Activated T-cell treated with anti-CD3 and anti-CD28 coated beads, Interleukin-2, amount 50 U/mL, for 1 hour (primary cell): ENCODE results near the gene NAB2.
"Not testable (repeated sequence)": the region's sequence is repeated elsewhere in the genome, so short reads cannot be mapped to it uniquely, and the experiment has no call there.

Source experiments
- DNase-seq: peaks from one replicate; pipeline ENCODE4 v3.0.0-alpha.2; 2020

Gene NAB2

DNA sequence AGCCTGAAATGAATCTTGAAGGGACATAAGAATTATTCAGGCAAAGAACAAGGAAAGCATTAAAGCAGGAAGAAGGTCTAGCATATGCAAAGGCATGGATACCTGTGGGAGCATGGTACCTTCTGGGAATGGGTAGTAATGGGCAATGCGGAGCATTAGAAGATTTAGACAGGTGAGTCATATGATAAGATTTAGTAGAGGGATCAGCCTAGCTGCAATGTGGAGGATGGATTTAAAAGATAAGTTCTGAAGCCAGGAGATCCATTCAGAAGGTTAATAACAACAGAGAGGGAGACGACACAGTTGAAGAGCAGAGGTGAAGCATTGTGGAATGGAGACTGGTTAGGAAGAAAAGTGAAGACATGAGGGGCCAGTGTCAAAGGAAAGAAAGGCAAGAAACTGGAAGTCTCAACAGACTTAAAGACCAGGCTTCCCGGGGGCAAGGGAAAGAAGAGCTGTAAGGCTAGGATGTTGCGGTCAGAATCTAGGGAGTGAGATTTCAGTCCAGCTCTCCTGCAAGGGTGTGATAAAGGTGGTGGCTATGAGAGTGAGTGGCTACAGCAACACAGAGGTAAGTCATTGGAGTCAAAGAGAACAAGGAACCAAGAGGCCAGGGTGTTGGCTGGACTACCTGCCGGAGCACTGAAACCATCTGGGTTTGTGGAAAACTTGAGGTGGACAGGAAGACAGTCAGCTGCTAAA is 27.8 kb downstream of the NAB2 start:
- DNase-seq: no peak

DNA sequence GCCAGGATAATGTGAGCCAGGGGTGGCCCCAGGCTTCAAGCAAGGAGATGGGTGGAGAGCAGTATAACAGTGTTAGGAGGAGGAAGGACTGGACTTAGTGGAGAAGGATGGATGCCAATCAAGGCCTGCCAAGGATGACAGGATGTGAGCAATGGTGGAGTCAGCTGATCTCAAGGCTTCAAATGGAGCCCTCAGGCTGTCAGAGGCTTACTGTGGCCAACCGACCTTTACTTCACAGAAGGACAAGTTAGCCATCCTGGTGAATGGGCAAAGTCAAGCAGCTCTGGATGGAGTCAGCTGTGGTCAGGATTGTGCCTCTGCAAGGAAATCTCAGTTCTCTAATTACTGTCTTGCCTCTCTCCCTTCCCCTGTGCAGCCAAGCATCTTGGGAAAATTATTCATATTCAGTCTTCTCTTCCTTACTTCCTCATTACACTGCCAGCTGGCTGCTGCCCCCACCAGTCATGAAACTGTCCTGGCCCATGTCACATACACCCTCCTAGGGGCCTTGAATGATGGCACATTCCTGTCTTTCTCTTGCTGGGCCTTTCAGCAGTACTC is 29.9 kb downstream of the NAB2 start:
- DNase-seq: no peak

DNA sequence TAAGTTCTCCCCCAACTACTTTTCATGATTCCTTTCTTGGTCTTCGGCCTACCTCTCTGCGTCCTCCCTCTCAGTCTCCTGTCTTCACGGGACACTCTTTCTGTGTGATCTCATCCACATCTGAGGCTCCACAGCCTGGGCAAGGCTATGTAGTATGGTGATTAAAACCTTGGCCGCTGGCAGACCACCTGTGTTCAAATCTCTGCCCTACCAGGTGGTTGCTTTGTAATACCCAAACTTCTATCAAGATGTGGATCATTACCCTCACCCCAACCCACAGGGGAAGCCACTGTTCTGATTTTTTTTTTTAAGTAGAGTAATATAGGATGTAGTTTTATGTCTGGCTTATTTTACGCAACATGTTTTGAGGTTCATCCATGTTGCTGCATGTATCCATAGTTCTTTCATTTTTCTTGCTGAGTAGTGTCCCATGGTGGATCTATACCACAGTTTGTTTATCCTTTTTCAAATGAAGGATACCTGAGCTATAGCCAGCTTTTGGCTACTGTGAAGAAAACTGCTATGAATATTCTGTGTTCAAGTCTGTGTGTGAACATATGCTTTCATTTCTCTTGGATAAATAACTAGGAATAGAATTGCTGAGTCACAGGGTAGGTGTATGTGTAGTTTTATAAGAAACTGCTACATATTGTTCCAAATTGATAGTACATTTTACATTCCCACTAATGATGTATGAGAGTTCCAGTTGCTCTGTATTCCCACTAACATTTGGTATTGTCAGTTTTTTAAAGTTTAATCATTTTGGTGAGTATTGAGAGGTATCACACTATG is 30.6 kb downstream of the NAB2 start:
- DNase-seq: no peak

DNA sequence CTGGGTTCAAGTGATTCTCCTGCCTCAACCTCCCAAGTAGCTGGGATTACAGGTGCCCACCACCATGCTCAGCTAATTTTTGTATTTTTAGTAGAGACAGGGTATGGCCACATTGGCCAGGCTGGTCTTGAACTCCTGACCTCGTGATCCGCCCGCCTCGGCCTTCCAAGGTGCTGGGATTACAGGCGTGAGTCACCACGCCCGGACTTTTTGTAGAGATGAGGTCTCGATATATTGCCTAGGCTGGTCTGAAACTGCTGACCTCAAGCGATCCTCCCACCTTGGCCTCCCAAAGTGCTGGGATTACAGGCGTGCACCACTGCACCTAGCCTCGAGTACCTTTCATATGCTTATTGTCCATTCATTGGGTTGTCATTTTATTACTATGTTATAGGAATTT is 31.8 kb downstream of the NAB2 start:
- not testable (repeated sequence) for DNase-seq

DNA sequence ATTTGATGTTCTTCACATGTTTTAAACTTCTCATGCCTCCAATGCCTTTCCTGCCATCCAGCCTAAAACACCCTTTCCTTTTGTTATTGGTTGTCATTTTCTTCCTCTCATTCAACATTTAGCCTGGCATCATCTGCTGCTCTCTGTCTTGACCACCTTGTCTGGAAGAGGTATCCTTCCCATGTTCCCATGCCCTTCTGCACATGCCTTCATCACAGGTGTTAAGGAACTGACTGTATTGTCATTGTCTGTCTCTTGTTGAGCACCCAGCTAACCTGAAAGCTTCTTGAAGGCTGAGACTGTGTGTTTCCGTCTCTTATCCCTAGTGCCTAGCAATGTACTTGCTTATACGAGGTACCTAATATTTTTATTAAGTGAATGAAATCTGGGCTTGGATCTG is 34.9 kb downstream of the NAB2 start:
- DNase-seq: no peak

DNA sequence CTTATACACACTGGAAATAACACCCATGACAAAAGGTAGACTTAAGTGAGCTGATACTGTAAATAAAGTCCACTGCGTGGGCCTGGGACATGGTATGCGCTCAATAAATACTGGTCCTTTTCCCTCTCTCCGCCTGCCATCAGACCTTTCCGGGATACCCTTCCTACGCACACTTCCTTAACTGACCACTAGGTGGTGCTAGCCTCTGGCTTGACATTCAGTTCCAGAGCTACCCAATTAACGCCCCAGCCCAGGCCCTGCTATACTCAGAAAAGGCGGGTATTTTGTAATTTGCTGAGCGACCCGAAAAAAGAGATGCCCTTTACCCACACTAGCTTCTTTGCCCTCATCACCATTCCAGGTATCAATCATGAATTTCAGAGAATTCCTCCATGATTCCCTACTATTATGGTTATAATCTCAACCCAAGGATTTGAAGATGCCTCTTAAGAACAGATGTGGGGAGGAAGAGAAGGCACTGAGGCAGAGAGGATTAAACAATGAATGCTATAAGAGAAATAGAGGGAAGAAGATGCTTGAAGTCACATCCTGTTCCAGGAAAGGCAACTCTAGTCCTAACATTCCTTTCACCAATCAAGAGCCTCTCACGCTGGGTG is 35.5 kb downstream of the NAB2 start:
- peak; percentile 61 for DNase-seq

DNA sequence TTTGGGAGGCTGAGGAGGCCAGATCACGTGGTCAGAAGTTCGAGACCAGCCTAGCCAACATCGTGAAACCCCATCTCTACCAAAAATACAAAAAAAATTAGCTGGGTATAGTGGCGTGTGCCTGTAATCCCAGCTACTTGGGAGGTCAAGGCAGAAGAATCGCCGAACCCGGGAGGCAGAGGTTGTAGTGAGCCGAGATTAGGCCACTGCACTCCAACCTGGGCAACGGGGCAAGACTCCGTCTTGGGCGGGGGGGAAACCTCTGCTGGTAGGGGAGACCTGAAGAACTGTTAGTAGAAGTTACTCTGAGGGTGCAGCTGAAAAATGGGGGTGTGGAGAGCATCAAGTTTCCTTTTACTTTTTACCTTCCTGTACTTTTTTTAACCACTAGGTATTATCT is 37.1 kb downstream of the NAB2 start:
- DNase-seq: no peak

DNA sequence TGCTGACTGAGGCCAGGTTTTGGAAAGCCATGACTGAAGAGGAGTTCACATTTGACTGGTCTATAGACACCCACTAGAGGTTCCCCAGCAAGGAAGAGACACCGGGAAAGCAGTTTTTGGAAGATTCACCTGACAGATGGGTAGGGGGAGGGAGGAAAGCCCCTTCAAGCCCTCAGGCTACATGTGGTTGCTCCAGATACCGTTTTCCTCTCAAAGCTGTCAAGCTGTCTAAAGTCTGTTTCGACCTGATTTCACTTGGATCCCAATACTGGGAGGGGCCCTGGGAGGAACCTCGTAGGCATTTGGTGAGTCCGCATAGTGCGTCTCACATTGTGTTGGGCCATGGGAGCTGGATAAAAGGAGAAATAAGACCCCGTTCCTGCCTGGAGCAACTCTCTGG is 37.6 kb downstream of the NAB2 start:
- no peak for DNase-seq

DNA sequence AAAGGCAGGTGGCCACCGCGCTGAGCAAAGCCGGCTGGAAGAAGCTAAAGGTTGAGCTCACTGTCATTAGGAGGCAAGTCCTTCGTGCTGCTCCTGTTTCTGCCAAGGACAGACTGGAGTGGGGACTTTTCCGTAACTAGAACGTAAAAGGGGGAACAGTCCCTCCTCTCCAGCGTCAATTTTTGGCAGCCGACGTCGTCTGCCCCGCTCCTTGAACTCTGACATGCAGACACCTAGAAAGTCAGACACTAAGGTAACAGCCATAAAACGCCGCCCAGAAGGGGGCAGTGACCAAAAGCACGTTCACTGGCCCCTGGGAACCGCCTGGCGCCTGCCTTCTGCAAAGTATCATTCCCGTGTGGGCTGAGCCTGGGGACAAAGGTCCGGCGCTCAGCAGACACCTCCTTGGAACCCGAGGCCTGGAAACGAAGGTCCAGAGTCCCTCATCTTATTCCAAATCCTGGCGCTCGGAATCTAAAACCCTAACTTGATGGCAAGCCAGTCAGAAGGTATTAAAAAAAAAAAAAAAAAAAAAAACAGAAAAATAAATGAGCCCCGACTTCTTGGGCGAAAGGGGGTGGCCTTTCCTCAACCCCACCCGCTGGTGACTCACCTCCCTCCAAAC is 38.3 kb downstream of the NAB2 start:
- peak; percentile 59 for DNase-seq

DNA sequence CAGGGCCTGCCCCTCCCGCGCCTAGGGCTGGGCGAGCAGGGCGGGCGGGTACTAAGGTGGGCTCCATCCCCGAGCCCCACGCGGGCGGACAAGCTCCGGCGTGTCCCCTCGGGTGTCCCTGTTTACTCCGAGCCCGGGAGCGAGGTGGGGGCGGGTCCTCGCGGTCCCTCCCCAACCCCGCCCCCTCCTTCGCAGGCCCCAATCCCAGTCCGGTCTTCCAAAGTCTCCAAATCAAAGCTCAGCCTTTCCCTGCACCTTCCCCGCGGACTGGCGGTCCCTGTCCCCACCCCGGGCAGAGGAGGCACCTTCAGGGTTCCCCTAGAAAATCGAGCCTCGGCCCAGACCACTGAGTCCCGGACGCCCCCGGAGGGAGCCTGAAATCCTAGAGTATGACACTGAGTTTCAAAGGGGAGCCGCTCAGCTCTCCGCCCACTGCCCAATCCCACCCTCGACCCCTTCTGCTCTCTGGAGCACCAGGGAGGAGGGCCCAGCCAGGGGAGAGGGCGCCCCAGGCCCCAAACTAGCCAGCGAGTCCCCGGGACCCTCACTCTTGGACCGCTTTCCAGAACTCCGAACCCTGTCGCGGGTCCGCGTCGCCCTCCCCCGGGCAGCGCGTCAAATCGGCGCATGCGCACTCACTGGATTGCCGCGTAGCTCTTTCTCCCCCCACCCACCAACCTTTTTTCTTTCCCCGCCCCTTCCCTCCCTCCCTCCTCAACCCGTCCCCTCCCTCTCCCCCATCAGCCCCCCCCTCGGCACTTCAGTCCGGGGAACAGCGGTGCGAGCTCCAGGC is 39.0 kb downstream of the NAB2 start, which contains the start of gene LRP1:
LRP1 (plus strand) TSS at position 758 of the 793 bp plus-strand sequence. CDS start 482 bp downstream, outside the sequence.
- peak; percentile 82 for DNase-seq

DNA sequence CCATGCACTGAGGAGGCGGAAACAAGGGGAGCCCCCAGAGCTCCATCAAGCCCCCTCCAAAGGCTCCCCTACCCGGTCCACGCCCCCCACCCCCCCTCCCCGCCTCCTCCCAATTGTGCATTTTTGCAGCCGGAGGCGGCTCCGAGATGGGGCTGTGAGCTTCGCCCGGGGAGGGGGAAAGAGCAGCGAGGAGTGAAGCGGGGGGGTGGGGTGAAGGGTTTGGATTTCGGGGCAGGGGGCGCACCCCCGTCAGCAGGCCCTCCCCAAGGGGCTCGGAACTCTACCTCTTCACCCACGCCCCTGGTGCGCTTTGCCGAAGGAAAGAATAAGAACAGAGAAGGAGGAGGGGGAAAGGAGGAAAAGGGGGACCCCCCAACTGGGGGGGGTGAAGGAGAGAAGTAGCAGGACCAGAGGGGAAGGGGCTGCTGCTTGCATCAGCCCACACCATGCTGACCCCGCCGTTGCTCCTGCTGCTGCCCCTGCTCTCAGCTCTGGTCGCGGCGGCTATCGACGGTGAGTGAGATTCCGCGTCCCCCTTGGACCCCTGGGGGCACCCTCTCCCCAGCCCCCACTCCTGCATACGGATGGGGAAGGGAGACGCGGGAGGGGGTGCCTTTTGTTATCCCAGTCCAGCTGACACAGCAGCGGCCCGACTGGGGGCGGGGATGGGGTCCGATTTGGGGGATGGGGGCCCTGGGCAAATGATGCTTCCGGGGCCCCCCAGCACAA is 39.8 kb downstream of the NAB2 start:
- no peak for DNase-seq

DNA sequence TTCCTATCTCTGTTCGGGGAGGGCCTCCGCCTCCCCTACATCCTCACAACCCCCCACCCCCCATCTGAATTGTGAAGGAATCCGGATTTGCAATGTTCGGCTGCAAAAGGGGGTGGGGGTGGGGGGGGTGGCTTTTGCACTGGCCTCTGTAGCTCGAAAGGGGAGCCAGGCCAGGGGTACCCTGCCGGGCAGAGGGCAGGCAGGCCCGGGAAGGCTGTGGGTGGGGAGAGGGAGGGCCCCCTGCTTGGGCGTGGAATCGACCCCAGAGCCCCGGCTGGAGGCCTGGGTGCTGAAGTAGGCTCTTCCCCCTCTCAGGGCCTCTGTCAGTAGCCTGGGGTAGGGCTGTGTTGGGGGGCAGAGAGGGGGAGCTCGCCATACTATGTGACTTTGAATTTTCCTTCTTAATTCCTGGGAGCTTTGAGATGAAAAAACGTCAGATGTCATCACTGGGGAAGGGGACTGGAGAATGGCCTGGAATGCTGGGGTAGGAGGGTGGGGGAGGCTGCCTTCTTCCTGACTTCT is 40.5 kb downstream of the NAB2 start:
- DNase-seq: no peak

DNA sequence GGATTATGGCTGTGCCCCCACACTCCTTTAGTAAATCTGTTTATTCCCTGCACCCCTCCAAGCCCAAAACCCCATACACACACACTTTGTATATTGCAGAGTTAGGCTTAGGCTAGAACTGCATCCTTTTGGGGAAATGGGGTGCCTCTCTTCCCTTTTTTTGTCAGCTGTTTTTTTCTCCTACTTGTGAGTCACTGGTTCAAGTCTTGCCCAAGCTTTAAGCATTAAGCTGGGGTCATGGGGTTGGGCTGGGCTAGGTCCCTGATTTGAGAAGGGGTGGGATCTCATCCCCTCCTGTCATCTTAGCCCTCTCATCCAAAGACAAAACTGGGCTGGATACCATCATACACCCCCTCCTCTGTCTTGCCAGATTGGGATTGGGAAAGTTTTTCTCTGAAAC is 41.0 kb downstream of the NAB2 start:
- no peak for DNase-seq

DNA sequence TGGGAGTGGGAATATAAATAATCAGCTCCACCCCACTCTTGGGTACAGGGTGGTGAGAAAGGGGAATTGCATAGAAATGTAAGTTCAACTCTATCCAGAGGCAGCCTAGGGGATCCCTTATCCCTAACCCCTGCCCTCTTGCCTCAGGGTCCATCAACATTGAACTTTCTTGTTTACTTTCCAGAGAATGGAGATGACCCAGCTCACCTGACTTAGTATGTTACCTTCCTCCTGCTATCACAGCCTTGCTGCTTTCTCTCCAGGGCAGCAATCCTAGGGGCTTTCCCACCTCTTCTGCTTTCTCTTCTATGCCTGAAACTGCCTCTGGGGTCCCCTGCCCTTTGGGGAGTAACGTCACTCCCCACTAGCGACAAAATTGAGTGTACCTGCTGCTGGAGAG is 42.0 kb downstream of the NAB2 start:
- DNase-seq: no peak

DNA sequence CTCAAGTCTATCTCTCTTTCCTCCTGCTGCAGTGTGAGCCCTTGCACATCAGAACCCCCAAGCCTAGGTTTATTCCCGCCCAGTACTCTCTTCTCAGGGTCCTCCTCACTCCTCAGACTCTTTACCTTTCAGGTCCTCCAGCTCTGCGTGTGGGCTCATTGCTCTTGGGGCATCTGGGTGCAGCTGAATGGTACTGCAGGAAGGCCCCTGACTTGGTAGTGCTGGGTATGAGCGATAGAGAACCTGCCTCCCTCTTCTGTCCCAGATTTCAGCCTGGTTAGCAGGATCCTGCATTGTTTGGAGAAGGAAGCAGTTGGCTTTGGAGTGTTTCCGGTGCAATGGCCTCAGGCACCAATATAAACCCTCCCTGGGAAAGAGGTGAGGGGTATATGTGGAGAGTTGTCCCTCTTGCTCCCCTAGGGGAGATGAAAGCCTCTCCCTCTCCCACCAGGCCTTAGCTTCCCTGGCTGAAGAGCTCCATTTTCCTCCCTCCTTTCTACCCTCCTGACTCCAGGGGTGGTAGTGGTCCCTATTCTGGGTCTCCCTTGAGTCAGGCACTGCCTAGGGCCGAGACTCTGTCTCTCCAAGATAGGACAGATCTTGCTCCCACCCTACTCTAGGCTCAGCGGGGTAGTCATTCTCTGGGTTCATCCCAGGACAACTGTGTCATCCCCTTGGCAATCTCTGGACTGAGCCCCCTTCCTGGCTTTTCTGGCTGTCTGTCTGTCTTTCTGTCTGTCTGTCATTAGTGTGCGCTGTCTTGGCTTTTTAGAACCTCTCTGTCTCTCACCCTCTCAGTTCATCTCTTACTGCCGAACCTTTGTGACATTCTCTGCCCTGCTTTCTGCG is 43.2 kb downstream of the NAB2 start:
- no peak for DNase-seq

DNA sequence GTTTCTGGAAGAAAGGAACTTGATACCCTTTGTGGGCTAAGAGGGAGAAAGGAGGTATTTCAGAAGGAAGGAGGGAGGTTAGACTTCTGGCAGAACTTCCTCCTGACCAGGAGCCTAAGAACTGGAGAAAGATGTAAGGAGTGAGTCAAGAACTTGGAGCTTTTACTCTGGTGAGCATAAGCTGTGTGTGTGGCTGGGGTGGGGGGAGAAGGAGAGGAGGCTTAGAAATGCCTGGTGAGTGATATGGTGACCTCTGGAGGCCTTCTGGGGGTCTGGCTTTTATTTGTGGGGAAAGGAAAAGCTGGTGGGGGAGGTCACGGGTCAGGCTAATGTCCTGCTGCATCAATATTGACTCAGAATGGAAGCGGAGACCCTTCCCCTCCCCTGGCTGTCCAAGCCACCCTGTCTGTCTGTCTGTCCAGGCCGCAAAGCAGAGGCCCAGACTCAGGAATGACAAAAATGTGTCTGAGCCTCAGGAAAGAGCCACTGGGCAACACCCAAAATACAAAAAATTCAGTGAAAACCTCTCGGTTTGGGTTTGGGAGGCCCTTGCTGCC is 44.2 kb downstream of the NAB2 start:
- DNase-seq: no peak

DNA sequence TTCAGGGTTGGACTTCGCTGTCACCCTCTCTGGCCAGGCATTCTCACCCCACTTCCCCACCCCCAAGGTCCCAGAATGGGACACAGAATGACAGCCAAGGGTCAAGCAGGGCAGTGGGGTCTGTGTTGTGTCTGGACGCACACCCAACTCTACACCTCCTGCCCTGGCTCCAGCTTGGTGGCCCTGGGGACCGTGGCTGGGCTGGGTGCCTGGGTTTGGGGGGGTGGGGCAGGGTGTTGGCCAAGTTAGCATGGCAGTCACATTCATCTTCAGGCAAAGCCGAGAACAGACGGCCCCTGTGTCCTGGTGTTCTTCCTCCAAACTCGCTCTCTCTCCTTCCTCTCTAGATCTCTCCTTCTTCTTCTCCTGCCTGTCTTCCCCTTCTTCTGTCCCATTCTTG is 45.0 kb downstream of the NAB2 start:
- no peak for DNase-seq

DNA sequence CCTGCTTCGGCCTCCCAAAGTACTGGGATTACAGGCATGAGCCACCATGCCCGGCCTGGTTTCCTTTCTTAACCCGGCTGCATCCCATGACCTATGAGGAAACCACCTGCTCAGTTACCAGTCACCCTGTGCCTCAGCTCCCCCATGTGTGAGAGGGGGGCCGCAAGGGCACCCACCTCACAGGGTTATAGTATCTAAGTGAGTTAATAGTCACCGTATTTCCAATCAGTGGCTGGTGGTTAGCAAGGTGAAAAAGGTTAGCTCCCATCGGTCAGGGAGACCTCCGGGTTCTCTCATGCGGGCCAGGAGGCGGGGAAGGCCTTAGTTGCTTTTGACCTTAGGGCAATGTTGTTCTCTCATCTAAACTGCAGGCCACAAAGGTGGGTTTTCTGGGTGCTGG is 46.0 kb downstream of the NAB2 start:
- no peak for DNase-seq

DNA sequence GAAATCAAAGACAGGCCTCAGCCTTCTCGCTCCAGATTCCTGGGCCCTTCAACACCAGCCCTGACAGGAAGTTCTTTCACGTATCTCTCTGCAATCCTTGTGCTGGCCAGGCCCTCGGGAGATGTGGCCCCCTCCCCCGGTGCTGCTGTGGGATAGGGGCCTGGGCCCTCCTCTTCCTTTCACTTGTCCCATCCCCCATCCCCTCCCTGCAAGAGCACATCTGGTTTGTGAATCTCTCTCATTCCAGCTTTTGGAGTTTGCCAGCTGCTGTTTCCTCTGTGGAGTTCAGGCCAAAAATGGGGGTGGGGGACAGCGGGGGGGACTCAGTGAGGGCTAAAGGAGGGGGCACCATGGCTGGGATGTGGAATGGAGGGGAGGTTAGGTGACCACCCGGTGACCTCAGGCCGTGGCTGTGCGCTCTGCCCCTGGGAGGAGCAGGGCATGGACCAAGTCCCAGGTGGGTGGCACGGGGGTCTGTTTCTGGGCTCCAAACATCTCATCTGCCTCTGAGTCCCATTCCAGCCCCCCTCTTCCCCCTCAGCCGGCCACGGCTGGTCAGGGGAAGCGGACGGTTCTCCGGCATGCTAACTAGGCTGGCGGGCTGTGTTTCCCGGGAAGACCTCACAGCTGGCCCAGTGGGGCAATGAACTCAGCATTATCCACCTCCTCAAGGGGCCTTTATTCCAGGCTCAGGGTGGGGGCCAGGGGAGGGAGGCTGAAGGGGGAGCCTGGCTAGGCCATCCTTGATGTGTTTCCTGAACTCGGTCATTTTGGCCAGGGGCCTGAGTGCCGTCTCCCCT is 46.8 kb downstream of the NAB2 start:
- DNase-seq: no peak
